ENCODE measurements around the gene HS6ST3. TPM values are rescaled to one million over a fixed set of nuclear protein-coding genes. Genes with fewer than 3 reads are reported as not detected.

The HS6ST3 gene
- total and polyA plus RNA-seq, 2 of the 13 experiments (the other 11 are each of a cell fraction or from before 2014, with no cell fraction given): not detected

DNA sequence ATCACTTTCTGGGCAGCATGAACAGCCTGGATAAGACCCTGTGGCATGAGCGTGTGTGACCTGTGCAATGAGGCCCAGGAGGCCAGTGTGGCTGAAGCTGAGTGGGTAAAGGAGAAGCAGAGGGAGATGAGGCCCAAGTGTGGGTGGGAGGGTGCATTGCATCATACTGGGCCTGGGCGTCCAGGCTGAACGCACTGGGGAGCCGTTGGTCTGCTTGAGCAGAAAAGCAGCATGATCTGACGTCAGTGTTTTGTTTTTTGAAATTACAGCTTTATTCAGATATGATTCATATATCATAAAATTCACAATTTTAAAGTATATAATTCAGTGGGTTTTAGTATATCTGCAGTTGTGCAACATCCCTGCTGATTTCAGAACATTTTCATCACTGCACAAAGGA lies 409.7 kb downstream of the HS6ST3 start:
- H3K4me1 ChIP-seq (ENCODE audit: insufficient read depth, low read length): no peaks in the 10 kb centered on the region
- H3K27me3 ChIP-seq (ENCODE audit: control insufficient read depth in 1 of 2, insufficient read depth in 2 of 2, low read length in 2 of 2): no peaks in the 10 kb centered on the region
- no peak overlapping the region for H3K4me2 ChIP-seq (ENCODE audit: low read depth, low read length)
- ChIA-PET POLR2A (no interaction called here), CTCF (ENCODE audit: low intra/inter-chr PET ratio, low total read pairs) (no interaction called here)
- no TSS peak for BruUV-seq (replicated peaks)
- no peak overlapping the region for H3K4me3 ChIP-seq (replicated peaks in 1 of 3; ENCODE audit: insufficient read depth in 1 of 3, low read depth in 2 of 3, low read length in 3 of 3)
- H4K20me1 ChIP-seq (ENCODE audit: insufficient read depth, low read length): no peaks in the 10 kb centered on the region
- ATAC-seq (no peak), FAIRE-seq (no peak), DNase-seq (ENCODE audit: low spot score) (no peak)
- H3K36me3 ChIP-seq (replicated peaks in 1 of 2; ENCODE audit: control insufficient read depth in 1 of 2, insufficient read depth in 2 of 2, low read length in 2 of 2): no peaks in the 10 kb centered on the region
- intact Hi-C loops (cut with micrococcal nuclease; ENCODE audit: unreplicated experiment) (no loop called here), in situ Hi-C loops (cut with HindIII; ENCODE audit: extremely low pct_ligation_motif_present, low pct_unique_long_range_greater_than_20kb) (no loop called here)
- no peak for TF ChIP-seq ZNF746 (CRISPR knock-in tag; IDR thresholded peaks at IDR 0.05)
- peak; percentile 55; the same call in 1 of the 2 replicates for TF ChIP-seq CEBPB (IDR thresholded peaks at IDR 0.05; ENCODE audit: borderline replicate concordance, low read depth, low read length)
- TF ChIP-seq CREB1 (IDR thresholded peaks at IDR 0.05): peak; percentile 39; the same call in 1 of the 2 replicates
- no peak for TF ChIP-seq CREB1 (CRISPR knock-in tag; IDR thresholded peaks at IDR 0.05)
- TF ChIP-seq, protein P1, sequence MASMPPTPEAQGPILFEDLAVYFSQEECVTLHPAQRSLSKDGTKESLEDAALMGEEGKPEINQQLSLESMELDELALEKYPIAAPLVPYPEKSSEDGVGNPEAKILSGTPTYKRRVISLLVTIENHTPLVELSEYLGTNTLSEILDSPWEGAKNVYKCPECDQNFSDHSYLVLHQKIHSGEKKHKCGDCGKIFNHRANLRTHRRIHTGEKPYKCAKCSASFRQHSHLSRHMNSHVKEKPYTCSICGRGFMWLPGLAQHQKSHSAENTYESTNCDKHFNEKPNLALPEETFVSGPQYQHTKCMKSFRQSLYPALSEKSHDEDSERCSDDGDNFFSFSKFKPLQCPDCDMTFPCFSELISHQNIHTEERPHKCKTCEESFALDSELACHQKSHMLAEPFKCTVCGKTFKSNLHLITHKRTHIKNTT (CRISPR knock-in tag; IDR thresholded peaks at IDR 0.05): no peak
- no peak overlapping the region for H2AFZ ChIP-seq (ENCODE audit: low read length)
- no peak overlapping the region for H3K27ac ChIP-seq (ENCODE audit: extremely low read length, insufficient read depth, low read length)
- 11% methylated on average over 5 of the region's 5 CpGs for WGBS (ENCODE audit: low lambda C conversion rate)
- no peaks in the 10 kb centered on the region for H3K9me3 ChIP-seq (ENCODE audit: low read length)
- no peak overlapping the region for H3K9ac ChIP-seq (ENCODE audit: insufficient read depth, low read depth, low read length)
- no peaks in the 10 kb centered on the region for H3K79me2 ChIP-seq (ENCODE audit: insufficient read depth, low read length)

DNA sequence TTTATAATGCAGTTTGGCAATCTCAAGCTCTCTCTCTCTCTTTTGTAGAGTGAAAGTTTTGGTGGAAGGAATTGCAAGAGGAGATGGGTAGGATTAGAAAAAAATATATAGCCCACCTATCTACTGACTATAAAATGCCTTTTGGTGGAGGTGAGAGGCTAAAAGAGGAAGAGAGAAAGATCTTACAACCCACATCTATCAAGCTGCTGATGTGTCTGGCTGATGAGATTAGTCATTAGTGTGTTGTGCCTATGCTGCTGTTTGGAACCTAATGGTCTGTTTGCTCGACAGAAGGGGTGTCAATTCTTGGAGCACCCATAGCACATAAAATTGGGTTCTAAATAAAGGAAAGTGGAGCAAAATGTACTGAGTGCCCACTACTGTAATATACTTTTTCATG lies 411.0 kb downstream of the HS6ST3 start:
- in situ Hi-C loops (cut with HindIII; ENCODE audit: extremely low pct_ligation_motif_present, low pct_unique_long_range_greater_than_20kb): no loop called here
- 0% methylated on average over 1 of the region's 1 CpG for WGBS (ENCODE audit: low lambda C conversion rate)
- Histone ChIP-seq H3K4me1 (ENCODE audit: insufficient read depth, low read length) (no peaks in the 10 kb centered on the region), H3K4me2 (ENCODE audit: low read depth, low read length) (no peak overlapping the region), H3K27me3 (ENCODE audit: control insufficient read depth in 1 of 2, insufficient read depth in 2 of 2, low read length in 2 of 2) (no peaks in the 10 kb centered on the region), H4K20me1 (ENCODE audit: insufficient read depth, low read length) (no peaks in the 10 kb centered on the region), H3K4me3 (replicated peaks in 1 of 3; ENCODE audit: insufficient read depth in 1 of 3, low read depth in 2 of 3, low read length in 3 of 3) (no peak overlapping the region), H3K79me2 (ENCODE audit: insufficient read depth, low read length) (no peaks in the 10 kb centered on the region), H2AFZ (ENCODE audit: low read length) (no peak overlapping the region), H3K27ac (ENCODE audit: extremely low read length, insufficient read depth, low read length) (no peak overlapping the region), H3K9me3 (ENCODE audit: low read length) (no peaks in the 10 kb centered on the region), H3K36me3 (replicated peaks in 1 of 2; ENCODE audit: control insufficient read depth in 1 of 2, insufficient read depth in 2 of 2, low read length in 2 of 2) (no peaks in the 10 kb centered on the region), H3K9ac (ENCODE audit: insufficient read depth, low read depth, low read length) (no peak overlapping the region)
- CTCF ChIA-PET (ENCODE audit: low intra/inter-chr PET ratio, low total read pairs): no interaction called here
- TF ChIP-seq ZNF274 (CRISPR knock-in tag; IDR thresholded peaks at IDR 0.05) (no peak), JUN (CRISPR knock-in tag; IDR thresholded peaks at IDR 0.05) (no peak), ZNF564 (CRISPR knock-in tag; IDR thresholded peaks at IDR 0.05) (no peak)
- ATAC-seq: no peak
- POLR2A ChIA-PET: no interaction called here
- no peak for DNase-seq (ENCODE audit: low spot score)
- no TSS peak for BruUV-seq (replicated peaks)
- intact Hi-C loops (cut with micrococcal nuclease; ENCODE audit: unreplicated experiment): no loop called here
- no peak for FAIRE-seq
